GM10248 (cell line): ENCODE measurements around the gene TSPAN10.

ENCODE experiments used
- CTCF ChIA-PET: fragments of 300-600 bp; sonication (Branson Sonifier 250); formaldehyde crosslinking; extraction: SDS; loops from one replicate; lab custom pipeline; 2021; ENCODE audit warnings: antibody characterized with exemption; lab: Yijun Ruan, JAX
- POLR2A ChIA-PET: fragments of 350-650 bp; sonication (Branson Sonifier 250); formaldehyde crosslinking; extraction: SDS; loops from one replicate; lab custom pipeline; 2020; ENCODE audit warnings: antibody characterized with exemption; lab: Yijun Ruan, JAX
- DNase-seq: peaks from one replicate; pipeline ENCODE4 v3.0.0; 2012; ENCODE audit errors: extremely low spot score
- CTCF ChIP-seq: IDR thresholded peaks from 2 replicates; pipeline ENCODE4 v1.5.1; 2012; ENCODE audit warnings: mild to moderate bottlenecking, low read depth; ENCODE audit errors: extremely low read depth, missing control alignments, control extremely low read depth

TSPAN10 gene

GRCh38 chr17:81693509-81694210 is 56.7 kb downstream of the TSPAN10 start:
- ChIA-PET CTCF (interaction anchor here (1.5 kb wide), 1 partner anchor 9 kb away, joined by 4 read pairs; the partner anchor contains the start of gene MRPL12), POLR2A (interaction anchor here (1.0 kb wide), 1 partner anchor 16 kb away, joined by 3 read pairs; no protein-coding TSS in a partner anchor)
- no peak for TF ChIP-seq CTCF
- DNase-seq = no peak

- DNase-seq = no peak
- TF ChIP-seq CTCF = no peak
- ChIA-PET CTCF (no interaction called here), POLR2A (no interaction called here)
Measured at GRCh38 chr17:81694810-81695209, 57.8 kb downstream of the TSPAN10 start.

- TF ChIP-seq CTCF = no peak
- DNase-seq = no peak
- ChIA-PET POLR2A (no interaction called here), CTCF (no interaction called here)
Measured at GRCh38 chr17:81695211-81695610, 58.2 kb downstream of the TSPAN10 start.

GRCh38 chr17:81695801-81696200 is 58.8 kb downstream of the TSPAN10 start:
- CTCF ChIA-PET = no interaction called here

GRCh38 chr17:81696218-81696941 is 59.4 kb downstream of the TSPAN10 start:
- DNase-seq = no peak
- CTCF ChIA-PET = no interaction called here

More at GRCh38 chr17:81695801-81696200, 58.8 kb downstream of the TSPAN10 start:
- TF ChIP-seq CTCF = no peak
- DNase-seq = no peak
- POLR2A ChIA-PET = no interaction called here

More at GRCh38 chr17:81696218-81696941, 59.4 kb downstream of the TSPAN10 start:
- TF ChIP-seq CTCF = no peak
- POLR2A ChIA-PET = no interaction called here
